Left renal cortex interstitium (tissue), 4 donors: Measurements from ENCODE around the gene PPP1R9B. TPM values are rescaled to one million over a fixed set of nuclear protein-coding genes. Genes with fewer than 3 reads are reported as not detected.

Source experiments
- DNase-seq, 4 donors: peaks; one replicate each; pipeline ENCODE4 v3.0.0-alpha.2; 2013; ENCODE audit warnings: low read depth in 4 of 4, low spot score in 2 of 4, missing footprints in 1 of 4
- polyA plus RNA-seq, 4 donors: library from polyadenylated mRNA; unstranded; fragments of 120-200 nt; gene quantifications; one replicate each; pipeline ENCODE4 v1.2.1, GENCODE V29; 2013; ENCODE audit not compliant: insufficient read length in 4 of 4

Gene PPP1R9B
- polyA plus RNA-seq, 4 donors, result 44.8 to 55.2 (median 47.6) TPM

DNA sequence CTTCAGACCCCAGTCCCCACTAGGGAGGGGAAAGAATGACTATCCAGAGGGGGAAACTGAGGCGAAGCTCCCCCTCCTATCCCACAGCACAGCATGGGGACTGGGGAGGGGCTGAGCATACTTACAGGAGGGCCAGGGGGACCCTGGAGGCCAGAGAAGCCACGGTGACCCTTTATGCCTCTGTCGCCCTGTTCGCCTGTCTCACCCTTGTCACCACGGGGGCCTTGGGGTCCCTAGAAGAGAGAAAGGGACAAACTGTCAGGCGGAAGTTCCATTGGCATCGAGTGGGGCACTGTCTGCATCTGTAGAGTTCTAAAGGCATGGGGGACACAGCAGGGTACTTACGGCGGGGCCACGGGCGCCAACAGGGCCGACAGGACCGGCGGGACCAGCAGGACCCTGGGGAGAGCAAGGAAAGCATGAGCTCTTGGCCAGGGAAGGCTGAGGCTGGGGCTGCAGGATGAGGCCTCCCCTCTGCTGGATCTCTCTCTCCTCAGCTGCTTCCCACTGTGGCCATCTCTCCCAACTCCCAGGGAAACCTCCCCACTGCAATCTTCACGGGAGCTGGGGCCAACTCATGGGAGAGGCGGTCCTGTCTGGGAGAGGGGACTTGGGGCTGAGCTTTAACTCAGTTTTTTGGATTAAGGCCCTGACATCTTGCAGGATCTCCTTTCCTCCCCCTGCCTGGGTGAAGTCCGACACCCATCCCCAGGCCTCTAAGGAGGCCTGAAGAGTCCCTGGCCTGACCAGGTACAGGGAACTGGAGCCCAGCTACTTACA, 37.5 kb upstream of the PPP1R9B start:
- no peak for DNase-seq

DNA sequence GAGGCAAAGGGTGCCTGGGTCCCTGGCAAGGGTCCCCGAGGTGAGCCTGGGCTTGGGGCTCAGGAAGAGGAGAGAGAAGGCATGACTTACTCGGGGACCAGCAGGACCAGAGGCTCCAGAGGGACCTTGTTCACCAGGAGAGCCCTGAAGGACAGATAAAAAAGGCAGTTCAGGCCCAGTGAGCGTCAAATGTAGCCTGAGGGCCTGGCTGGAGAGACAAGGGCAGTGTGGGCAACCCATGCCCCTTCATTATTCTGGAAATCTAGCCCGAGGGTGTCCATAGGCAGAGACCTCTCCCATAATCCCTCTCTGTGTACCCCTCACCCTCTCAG, 36.9 kb upstream of the PPP1R9B start:
- DNase-seq, result no peak

DNA sequence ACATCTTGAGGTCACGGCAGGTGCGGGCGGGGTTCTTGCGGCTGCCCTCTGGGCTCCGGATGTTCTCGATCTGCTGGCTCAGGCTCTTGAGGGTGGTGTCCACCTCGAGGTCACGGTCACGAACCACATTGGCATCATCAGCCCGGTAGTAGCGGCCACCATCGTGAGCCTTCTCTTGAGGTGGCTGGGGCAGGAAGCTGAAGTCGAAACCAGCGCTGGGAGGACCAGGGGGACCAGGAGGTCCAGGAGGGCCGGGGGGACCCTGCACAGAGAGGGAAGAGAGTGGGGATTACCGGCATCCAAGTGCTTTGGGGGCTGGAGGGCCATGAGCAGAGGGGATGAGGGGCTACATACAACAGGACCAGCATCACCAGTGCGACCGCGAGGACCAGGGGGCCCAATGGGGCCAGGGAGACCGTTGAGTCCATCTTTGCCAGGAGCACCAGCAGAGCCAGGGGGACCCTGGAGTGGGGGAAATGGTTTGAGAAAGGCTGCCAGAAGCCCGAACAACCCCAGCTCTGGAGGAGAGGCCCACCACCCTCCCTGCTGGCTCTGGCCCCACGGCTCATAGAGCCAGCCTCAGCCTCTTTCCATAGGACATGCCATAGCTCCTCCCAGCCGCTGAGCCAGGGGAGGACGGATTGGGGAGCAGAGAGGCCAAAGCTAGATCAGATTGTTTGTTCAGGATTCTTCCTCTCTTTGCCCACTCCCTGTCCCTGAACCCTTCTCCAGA, 36.4 kb upstream of the PPP1R9B start:
- no peak for DNase-seq

DNA sequence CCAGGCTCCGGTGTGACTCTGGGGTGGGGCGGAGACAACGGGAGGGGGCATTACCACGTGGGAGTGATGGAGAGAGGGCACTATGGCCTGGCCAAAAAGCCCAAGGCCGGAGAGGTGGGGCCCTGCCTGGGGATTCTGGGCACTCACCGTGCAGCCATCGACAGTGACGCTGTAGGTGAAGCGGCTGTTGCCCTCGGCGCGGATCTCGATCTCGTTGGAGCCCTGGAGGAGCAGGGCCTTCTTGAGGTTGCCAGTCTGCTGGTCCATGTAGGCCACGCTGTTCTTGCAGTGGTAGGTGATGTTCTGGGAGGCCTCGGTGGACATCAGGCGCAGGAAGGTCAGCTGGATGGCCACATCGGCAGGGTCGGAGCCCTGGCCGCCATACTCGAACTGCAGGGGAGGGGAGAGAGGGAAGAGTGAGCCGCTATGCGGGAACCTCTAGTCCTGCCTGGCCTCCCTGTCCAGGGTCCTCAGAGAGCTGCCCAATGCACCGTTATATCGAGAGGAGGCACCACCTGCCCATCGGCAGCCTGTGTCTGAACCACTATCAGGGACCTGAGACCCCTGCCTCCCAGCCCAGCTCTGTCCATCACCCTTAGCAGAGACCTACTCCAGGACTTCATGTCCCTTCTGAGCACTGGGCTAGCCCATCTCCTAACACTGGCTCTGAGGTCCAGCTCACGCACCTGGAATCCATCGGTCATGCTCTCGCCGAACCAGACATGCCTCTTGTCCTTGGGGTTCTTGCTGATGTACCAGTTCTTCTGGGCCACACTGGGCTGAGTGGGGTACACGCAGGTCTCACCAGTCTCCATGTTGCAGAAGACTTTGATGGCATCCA, 35.4 kb upstream of the PPP1R9B start:
- DNase-seq, result no peak

DNA sequence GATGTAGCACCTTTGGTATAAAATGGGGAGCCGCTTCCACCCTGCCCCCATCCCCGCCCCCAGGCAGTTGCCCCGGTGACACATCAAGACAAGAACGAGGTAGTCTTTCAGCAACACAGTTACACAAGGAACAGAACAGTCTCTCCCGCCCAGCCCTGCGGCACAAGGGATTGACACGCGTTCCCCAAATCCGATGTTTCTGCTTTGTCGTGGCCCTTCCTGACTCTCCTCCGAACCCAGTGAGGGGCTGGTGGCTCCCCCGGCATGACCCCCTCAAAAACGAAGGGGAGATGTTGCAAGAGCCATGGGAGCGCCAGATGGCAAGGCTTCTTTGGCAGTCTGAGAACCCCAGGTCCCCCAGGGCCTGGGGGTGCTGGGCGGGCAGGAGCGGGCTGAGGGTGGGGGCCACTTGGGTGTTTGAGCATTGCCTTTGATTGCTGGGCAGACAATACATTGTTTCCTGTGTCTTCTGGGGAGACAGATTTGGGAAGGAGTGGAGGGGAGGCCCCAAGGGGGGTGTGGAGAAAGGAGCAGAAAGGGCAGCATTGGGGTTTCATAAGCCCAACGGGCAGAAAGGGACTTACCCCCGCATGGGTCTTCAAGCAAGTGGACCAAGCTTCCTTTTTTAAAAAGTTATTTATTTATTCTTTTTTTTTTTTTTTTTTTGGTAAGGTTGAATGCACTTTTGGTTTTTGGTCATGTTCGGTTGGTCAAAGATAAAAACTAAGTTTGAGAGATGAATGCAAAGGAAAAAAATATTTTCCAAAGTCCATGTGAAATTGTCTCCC, 34.3 kb upstream of the PPP1R9B start:
- no peak for DNase-seq

DNA sequence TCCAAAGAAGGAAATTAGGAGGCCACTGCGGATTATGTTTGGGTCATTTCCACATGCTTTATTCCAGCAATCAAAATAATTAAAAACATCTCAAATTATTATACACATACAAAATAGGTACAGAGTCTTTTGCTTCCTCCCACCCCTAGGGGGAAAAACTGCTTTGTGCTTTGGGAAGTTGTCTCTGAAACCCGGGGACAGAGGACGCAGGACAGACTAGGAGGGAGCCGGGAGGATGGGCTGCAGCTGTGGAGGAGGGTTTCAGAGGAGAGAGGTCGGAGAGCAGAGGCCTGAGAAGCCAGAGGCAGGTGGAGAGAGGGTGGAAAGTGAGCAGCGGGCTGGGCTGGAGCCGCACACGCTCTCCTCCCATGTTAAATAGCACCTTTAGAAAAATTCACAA, 33.6 kb upstream of the PPP1R9B start:
- DNase-seq, result no peak

DNA sequence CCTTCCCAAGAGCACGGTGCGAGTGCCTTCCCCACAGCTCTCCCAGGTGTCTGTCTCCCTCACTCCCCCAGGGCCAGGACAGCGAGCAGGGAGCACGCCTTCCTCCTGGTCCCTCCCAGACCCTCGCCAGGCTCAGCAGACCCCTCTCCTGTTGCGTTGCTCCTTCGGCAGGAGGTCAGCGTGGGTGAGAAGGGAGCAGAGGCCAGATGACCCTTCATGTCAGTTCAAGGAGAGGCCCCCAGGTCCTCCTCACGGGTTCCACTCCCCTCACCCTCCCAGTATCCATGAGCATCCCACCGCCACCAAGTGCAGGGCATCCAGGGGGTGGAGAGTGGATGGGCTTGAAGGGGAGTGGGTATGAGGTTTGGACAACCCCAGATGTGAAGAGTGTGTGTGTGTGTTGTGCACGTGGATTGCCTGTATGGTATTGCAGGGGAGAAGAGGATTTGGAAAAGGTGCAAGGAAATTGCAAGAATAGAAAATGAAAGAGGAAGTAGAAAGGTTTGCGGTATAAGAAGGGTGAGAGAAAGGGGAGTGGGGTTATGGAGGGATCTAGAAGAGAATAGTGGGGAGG, 33.0 kb upstream of the PPP1R9B start:
- no peak for DNase-seq

DNA sequence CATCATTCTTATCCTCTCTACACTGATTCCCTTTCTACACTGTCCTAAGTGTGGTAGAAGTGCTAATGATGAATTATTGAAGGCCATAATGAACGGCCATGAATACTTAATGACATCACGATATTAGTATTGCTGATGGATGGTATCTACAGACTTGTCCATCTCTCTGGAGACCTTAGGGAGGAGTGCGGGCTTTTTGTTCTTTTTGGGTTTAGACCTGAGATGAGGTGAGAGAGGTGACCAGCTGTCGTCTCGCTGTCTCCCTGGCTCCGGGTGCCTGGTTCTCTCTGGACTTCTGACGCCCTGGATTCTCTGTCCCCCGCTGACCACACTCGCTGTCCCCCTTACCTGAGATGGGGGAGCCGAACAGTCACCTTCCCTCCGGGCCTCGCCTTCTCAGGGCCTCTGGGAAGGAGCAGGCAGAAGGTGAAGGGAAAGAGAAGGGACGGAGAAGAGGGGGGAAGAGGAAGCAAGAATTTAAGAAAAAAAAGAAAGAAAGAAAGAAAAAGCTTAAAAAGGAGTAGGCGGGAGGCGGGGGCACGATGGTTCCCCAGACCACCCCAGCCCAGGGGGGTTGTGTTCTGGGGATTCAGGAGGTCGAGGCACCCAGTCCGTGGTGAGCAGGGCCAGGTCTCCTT, 32.4 kb upstream of the PPP1R9B start:
- no peak for DNase-seq

DNA sequence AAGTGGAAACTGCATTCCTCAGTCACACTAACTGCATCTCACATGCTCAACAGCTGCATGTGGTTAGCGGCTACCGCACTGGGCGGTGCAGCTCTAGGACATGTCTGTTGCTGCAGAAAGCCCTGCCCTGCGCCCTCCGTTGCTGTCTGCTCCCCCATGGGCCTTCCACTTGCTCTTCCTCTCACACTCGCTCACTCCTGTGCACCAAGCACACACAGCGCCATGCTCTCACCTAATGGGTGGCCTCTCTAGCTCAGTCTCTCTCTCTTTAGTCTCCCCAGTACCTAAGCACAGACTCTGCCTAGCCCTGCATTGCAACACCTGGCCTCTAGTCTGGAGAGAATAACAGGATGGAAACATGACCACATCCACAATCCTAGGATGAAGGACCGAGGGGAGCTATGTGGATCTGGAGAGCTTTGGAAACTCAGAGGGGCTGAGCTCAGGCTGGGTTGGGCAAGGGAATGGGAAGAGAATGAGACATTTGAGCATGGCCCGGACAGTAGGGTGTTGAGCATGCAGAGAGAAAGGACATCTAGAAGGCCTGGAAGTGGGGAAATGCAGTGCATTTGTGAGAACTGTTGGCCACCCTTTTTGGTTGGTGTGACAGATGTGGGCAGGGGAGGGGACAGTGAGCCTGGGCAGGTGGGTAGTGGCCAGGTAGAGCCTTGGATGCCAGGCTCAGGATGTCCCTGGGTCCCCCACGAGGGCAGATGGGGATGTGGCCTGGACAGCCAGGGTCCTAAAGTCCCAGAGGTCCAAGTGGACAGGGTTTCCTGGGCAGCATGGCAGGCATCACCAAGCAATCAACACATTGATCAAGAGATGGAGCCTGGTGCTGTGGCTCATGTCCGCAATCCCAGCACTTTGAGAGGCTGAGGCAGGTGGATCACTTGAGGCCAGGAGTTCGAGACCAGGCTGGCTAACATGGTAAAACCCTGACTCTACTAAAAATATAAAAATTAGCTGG, 31.4 kb upstream of the PPP1R9B start:
- DNase-seq, result no peak

DNA sequence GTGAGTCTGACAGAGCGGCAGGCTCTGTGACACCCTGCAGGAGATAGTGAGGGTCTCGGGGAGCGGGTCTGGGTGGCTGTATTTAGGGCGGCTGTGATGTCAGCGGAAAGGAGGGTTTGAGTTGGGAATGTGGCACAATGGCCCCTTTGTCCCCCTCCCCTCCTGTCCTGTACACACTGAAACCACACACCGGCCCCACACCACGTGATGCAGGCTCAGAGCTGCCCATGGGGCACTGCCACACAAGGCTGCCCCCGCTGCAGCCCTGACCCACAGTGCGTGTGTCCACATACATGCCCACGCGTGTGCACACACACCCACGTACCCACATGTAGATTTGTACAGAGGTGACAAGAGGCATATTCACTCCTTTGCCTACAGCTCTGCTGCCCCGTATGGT, 30.7 kb upstream of the PPP1R9B start:
- DNase-seq, result no peak

DNA sequence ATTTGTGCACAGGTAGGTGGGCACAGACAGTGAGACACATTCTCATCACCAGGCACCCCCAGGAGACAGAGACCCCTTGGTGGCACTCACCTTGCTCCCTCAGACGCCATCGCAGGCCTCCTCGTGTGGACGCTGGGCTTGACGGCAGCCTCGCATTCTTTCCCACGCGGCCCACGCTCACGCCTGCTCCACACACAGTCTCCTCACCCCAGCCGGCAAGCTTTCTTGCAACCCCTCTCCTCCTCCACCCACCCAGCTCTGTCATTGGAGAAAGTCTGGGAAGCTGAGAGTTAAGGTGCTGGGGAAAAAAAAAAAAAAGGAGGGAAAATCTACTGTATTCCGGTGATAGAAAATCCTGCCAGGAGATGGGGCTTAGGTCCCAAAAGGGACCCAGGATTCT, 30.1 kb upstream of the PPP1R9B start:
- no peak for DNase-seq

DNA sequence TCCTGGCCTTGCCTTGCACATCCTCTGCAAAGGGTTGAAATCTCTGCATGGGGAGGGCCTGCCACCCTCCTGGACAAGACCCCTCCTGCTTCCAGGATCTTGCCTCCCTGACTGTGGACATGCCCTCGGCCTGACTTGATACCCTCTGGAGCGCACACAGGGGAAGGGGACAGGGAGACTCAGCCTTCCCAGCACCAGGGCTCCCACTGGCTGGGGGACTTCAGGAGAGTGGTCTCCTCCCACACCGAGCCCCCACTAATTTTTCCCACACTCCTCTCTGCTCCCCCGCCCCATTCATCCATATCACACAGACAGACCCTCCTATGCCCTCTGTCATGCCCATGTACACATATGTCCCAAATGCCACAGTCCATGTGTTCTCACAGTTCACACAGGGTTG, 29.6 kb upstream of the PPP1R9B start:
- no peak for DNase-seq

DNA sequence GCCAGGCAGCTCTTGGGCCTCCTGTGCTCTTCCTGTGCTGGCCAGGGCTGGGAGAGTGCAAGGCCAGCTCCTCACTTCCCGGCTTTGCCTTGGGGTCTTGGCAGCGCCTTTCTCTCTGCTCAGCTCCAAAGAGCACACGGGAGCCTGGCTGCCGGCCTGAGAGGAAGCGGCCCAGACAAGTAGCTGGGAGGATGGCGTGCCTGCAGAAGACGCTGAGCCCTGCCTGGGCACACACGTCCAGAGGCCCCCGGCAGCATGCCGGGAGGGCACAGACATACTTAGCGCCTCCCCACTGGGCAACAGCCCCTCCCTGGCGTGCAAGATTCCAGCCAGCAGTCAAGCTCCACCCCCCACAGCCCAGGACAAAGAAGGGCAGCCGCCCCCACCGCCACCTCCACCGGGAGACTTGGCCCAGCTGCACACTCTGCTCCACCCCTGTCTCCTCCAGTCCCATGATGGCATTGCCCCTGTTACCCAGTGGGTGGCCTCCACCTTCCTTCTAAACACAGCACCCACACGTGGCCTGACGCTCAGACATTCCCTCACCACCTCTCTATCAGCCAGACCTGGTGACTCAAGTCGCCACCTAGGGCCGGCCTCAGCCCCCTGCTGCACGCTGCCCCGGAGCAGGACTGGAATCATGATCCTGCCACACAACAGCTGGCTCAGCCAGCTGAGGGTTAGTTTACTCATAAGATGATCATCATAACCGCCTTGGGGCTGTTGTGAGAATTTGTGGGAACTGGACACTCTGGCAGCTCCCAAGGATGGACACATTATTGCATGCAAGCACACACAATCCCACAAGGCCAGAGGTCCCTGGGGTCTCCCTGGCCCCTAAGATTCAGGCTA, 27.7 kb upstream of the PPP1R9B start:
- DNase-seq, result no peak

DNA sequence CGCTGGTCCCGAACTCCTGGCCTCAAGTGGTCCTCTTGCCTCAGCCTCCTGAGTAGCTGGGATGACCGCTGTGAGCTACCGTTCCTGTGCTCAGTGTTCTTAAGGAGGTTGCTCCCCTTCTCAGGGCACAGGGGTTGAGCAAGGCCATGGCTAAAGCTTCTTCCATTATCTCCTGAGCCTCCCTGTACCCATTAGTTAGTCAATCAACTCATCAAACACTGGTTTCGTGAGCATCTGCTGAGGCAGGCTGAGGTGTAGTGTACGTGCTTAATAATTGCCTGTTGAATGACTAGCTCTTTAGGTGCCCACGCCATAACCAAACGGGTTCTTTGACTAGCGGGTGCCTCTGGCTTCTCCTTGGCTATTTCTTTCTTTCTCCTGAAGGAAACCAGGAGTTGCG, 27.0 kb upstream of the PPP1R9B start:
- DNase-seq, result no peak

DNA sequence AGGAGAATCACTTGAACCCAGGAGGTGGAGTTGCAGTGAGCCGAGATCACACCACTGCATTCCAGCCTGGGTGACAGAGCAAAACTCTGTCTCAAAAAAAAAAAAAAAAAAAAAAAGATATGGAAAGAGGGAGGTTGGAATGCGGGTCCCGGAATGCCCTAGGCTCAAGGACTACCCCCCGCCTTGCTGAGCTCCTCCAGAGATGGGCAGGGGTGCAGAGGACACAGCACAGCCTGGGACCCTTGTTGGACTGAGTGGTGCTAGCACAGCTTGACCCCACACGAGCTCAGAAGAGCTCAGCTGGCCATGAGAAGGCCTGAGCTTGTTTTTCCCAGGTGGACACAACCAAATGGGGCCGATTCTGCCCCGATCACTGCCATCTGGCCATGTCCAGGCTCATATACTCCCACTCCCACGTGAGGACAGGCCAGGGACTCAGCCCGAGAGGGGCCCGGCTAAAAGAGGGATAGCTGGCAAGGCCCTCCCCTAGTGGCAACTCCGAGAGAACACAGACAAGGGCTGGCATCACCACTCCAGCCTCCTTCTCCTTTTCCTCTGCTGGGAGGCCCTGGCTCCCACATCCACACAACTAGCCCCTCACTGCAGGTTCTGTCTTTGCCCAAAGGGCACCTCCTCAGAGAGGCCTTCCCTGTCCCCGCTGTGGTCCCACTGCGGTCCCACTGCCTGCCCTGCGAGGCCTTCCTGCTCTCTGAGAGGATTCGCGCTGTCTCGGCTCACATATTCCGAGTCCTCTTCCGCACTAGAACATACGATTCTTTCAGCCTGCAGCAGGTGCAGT, 26.3 kb upstream of the PPP1R9B start:
- DNase-seq, result no peak

DNA sequence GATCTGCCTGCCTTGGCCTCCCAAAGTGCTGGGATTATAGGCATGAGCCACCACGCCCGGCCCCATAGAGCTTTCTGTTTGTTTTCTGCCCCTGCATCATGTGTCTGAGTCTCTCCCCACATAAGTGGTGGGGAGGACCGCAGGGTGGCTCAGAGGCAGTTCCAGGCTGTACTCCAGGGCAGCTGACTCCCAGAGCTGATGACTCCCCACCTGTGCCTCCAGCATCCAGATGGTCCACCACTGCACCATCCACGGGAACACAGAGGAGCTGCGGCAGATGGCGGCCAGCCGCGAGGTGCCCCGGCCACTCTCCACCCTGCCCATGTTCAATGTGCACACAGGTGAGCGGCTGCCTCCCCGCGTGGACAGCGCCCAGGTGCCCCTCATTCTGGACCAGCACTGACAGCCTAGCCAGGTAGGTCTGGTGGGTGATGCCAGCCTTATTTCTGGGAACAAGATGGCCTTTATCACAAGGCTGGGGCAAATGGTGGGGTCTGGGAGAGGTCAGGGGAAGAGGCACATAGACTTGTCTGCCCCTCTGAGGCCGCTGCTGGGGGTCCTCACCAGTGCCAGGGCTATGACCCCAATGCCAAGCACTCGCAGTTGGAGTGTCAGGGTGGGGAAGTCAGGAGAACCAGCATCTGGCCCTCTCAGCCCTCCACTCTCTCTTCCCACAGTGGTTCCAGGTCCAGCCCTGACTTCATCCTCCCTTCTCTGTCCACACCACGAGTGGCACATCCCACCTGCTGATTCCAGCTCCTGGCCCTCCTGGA, 24.7 kb upstream of the PPP1R9B start:
- no peak for DNase-seq
